ENCODE measurements around the gene MAST3. TPM values are rescaled to one million over a fixed set of nuclear protein-coding genes. Genes with fewer than 3 reads are reported as not detected.

Gene MAST3
- total and polyA plus RNA-seq, 2 donors (not counting 3 experiments of a cell fraction or from before 2014, with no cell fraction given) = 1.5 to 2.7 TPM

DNA sequence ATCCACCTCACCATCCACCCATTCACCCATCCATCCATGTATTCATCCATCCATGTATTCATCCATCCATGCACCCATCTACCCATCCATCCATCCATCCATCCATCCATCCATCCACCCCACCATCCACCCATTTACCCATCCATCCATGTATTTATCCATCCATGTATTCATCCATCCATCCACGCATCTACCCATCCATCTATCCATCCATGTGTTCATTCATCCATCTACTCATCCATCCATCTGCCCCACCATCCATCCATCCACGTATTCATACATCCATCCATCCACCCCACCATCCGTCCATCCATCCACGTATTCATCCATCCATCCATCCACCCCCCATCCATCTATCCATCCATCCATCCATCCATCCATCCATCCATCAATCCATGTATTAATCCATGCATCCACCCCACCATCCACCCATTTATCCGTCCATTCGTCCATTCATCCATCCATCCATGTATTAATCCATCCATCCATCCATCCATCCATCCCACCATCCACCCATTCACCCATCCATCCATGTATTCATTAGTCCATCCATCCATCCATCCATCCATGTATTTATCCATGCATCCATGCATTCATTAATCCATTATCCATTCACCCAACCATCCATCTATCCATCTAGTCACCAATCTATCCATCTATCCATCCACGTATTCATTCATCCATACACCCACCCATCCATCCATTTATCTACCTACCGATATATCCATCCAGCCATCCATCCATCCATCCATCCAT, 13.5 kb upstream of the MAST3 start:
- Histone ChIP-seq H3K4me3 (replicated peaks in 1 of 3; ENCODE audit: insufficient read depth in 1 of 3, low read depth in 1 of 3, low read length in 3 of 3) (no peak overlapping the region), H3K36me3 (ENCODE audit: control insufficient read depth in 2 of 2, extremely low read depth in 1 of 2, insufficient read depth in 2 of 2, low read length in 2 of 2) (no peaks in the 10 kb centered on the region), H3K9ac (replicated peaks; ENCODE audit: extremely low read depth, insufficient read depth, low read length) (no peak overlapping the region), H2AFZ (ENCODE audit: low read depth, low read length) (no peak overlapping the region), H3K79me2 (ENCODE audit: control insufficient read depth, insufficient read depth, low read length) (no peaks in the 10 kb centered on the region), H4K20me1 (replicated peaks; ENCODE audit: control insufficient read depth, extremely low read depth, insufficient read depth, low read length) (no peaks in the 10 kb centered on the region), H3K27ac (ENCODE audit: insufficient read depth, low read depth, low read length) (no peak overlapping the region), H3K9me1 (replicated peaks; ENCODE audit: control insufficient read depth, extremely low read depth, insufficient read depth, low read length) (no peaks in the 10 kb centered on the region), H3K4me2 (ENCODE audit: insufficient read depth, low read length) (no peak overlapping the region), H3K27me3 (ENCODE audit: control insufficient read depth in 2 of 2, insufficient read depth in 2 of 2, low read length in 2 of 2) (no peaks in the 10 kb centered on the region), H3K4me1 (ENCODE audit: control insufficient read depth, extremely low read depth, insufficient read depth, low read length) (no peaks in the 10 kb centered on the region), H3K9me3 (replicated peaks; ENCODE audit: control insufficient read depth, insufficient read depth, low read length) (no peaks in the 10 kb centered on the region)
- no peak for FAIRE-seq
- DNase-seq (ENCODE audit: low read depth, low spot score) = no peak
- ChIA-PET POLR2A (no interaction called here), CTCF (no interaction called here)
- TF ChIP-seq FOS (IDR thresholded peaks at IDR 0.05; ENCODE audit: borderline replicate concordance, insufficient read depth, low read length) (no peak), JUN (IDR thresholded peaks at IDR 0.05; ENCODE audit: borderline replicate concordance, insufficient read depth, insufficient read length, low read depth) (no peak), MYC (IDR thresholded peaks at IDR 0.05; ENCODE audit: low read depth, low read length) (no peak), EZH2 (IDR thresholded peaks at IDR 0.05; ENCODE audit: borderline replicate concordance, low read depth, low read length, severe bottlenecking) (no peak), POLR2A (IDR thresholded peaks at IDR 0.05; ENCODE audit: low read depth, low read length) (no peak)
- TF ChIP-seq, protein P1, sequence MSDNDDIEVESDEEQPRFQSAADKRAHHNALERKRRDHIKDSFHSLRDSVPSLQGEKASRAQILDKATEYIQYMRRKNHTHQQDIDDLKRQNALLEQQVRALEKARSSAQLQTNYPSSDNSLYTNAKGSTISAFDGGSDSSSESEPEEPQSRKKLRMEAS (IDR thresholded peaks at IDR 0.05; ENCODE audit: insufficient read depth, insufficient read length) = no peak
- no TSS peak for BruUV-seq (replicated peaks)
- intact Hi-C loops (cut with micrococcal nuclease) = no loop called here
- dilution Hi-C loops (cut with MboI; ENCODE audit: extremely low pct_ligation_motif_present, low sequenced_read_pairs) = no loop called here

DNA sequence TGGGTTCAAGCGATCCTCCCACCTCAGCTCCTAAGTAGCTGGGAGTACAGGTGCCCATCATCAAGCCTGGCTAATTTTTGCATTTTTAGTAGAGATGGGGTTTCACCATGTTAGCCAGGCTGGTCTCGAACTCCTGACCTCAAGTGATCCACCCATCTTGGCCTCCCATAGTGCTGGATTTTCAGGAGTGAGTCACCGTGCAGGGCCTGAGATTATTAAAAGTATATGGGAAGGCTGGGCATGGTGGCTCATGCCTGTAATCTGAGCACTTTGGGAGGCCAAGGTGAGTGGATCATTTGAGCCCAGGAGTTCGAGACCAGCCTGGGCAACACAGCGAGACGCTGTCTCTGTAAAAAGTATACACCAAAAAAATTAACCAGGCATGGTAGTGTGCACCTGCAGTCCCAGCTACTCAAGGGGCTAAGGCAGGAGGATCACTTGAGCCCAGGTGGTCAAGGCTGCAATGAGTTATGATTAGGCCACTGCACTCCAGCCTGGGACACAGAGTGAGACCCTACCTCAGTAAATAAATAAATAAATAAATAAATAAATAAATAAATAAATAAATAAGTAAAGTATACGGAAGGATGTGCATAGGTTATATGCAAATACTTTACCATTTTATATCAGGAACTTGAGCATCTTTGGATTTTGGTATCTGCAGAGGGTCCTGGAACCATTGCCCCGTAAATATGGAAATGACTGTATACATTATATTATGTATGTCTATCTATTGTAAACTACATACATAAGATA, 11.7 kb upstream of the MAST3 start:
- DNase-seq (ENCODE audit: low read depth, low spot score) (no peak), FAIRE-seq (no peak)
- no peaks in the 10 kb centered on the region for H4K20me1 ChIP-seq (replicated peaks; ENCODE audit: control insufficient read depth, extremely low read depth, insufficient read depth, low read length)
- H3K4me2 ChIP-seq (ENCODE audit: insufficient read depth, low read length) = no peak overlapping the region
- ChIA-PET POLR2A (no interaction called here), CTCF (no interaction called here)
- no peaks in the 10 kb centered on the region for H3K79me2 ChIP-seq (ENCODE audit: control insufficient read depth, insufficient read depth, low read length)
- no peak overlapping the region for H2AFZ ChIP-seq (ENCODE audit: low read depth, low read length)
- H3K27me3 ChIP-seq (ENCODE audit: control insufficient read depth in 2 of 2, insufficient read depth in 2 of 2, low read length in 2 of 2) = no peaks in the 10 kb centered on the region
- H3K4me1 ChIP-seq (ENCODE audit: control insufficient read depth, extremely low read depth, insufficient read depth, low read length) = no peaks in the 10 kb centered on the region
- no peak overlapping the region for H3K27ac ChIP-seq (ENCODE audit: insufficient read depth, low read depth, low read length)
- no peaks in the 10 kb centered on the region for H3K36me3 ChIP-seq (ENCODE audit: control insufficient read depth in 2 of 2, extremely low read depth in 1 of 2, insufficient read depth in 2 of 2, low read length in 2 of 2)
- no TSS peak for BruUV-seq (replicated peaks)
- dilution Hi-C loops (cut with MboI; ENCODE audit: extremely low pct_ligation_motif_present, low sequenced_read_pairs) (no loop called here), intact Hi-C loops (cut with micrococcal nuclease) (no loop called here)
- no peak overlapping the region for H3K4me3 ChIP-seq (replicated peaks in 1 of 3; ENCODE audit: insufficient read depth in 1 of 3, low read depth in 1 of 3, low read length in 3 of 3)
- H3K9ac ChIP-seq (replicated peaks; ENCODE audit: extremely low read depth, insufficient read depth, low read length) = no peak overlapping the region
- TF ChIP-seq FOS (IDR thresholded peaks at IDR 0.05; ENCODE audit: borderline replicate concordance, insufficient read depth, low read length) = no peak
- TF ChIP-seq, protein P1 (IDR thresholded peaks at IDR 0.05; ENCODE audit: insufficient read depth, insufficient read length) = no peak
- no peak for TF ChIP-seq GATA2 (IDR thresholded peaks at IDR 0.05; ENCODE audit: insufficient read depth, insufficient read length, low read depth, low read length)
- TF ChIP-seq MYC (IDR thresholded peaks at IDR 0.05; ENCODE audit: low read depth, low read length) = no peak
- no peak for TF ChIP-seq EZH2 (IDR thresholded peaks at IDR 0.05; ENCODE audit: borderline replicate concordance, low read depth, low read length, severe bottlenecking)
- TF ChIP-seq, protein P2, sequence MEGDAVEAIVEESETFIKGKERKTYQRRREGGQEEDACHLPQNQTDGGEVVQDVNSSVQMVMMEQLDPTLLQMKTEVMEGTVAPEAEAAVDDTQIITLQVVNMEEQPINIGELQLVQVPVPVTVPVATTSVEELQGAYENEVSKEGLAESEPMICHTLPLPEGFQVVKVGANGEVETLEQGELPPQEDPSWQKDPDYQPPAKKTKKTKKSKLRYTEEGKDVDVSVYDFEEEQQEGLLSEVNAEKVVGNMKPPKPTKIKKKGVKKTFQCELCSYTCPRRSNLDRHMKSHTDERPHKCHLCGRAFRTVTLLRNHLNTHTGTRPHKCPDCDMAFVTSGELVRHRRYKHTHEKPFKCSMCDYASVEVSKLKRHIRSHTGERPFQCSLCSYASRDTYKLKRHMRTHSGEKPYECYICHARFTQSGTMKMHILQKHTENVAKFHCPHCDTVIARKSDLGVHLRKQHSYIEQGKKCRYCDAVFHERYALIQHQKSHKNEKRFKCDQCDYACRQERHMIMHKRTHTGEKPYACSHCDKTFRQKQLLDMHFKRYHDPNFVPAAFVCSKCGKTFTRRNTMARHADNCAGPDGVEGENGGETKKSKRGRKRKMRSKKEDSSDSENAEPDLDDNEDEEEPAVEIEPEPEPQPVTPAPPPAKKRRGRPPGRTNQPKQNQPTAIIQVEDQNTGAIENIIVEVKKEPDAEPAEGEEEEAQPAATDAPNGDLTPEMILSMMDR (IDR thresholded peaks at IDR 0.05; ENCODE audit: extremely low read depth in 1 of 2, insufficient read depth in 1 of 2, low read depth in 1 of 2, low read length in 2 of 2) = no peak
- TF ChIP-seq POLR2AphosphoS5 (IDR thresholded peaks at IDR 0.05; ENCODE audit: insufficient read depth, low read depth, low read length) = no peak
- H3K9me1 ChIP-seq (replicated peaks; ENCODE audit: control insufficient read depth, extremely low read depth, insufficient read depth, low read length) = no peaks in the 10 kb centered on the region
- no peaks in the 10 kb centered on the region for H3K9me3 ChIP-seq (replicated peaks; ENCODE audit: control insufficient read depth, insufficient read depth, low read length)

Measured in endothelial cell of umbilical vein (primary cell).